ENCODE data around the gene APOL1. TPM values are rescaled to one million over a fixed set of nuclear protein-coding genes. Genes with fewer than 3 reads are reported as not detected.

Gene APOL1
- total and polyA plus RNA-seq, 2 of the 13 experiments (the other 11 are each of a cell fraction or from before 2014, with no cell fraction given), result 20.3 to 75.0 TPM

- POLR2A ChIA-PET, result no interaction called here
- no peak for ATAC-seq
- BruUV-seq (replicated peaks), result no TSS peak
Observed at GRCh38 chr22:36282328-36282831, 29.4 kb downstream of the APOL1 start.

GRCh38 chr22:36284171-36284571 is 31.2 kb downstream of the APOL1 start:
- Histone ChIP-seq H4K20me1 (ENCODE audit: insufficient read depth, low read length) (no peaks in the 10 kb centered on the region), H3K36me3 (replicated peaks in 1 of 2; ENCODE audit: control insufficient read depth in 1 of 2, insufficient read depth in 2 of 2, low read length in 2 of 2) (peaks cover 41 to 62% of the 10 kb centered on the region in 2 experiments), H3K79me2 (ENCODE audit: insufficient read depth, low read length) (no peaks in the 10 kb centered on the region), H3K9ac (ENCODE audit: insufficient read depth, low read depth, low read length) (no peak overlapping the region), H3K27ac (ENCODE audit: extremely low read length, insufficient read depth, low read length) (no peak overlapping the region), H3K27me3 (ENCODE audit: control insufficient read depth in 1 of 2, insufficient read depth in 2 of 2, low read length in 2 of 2) (no peaks in the 10 kb centered on the region), H3K4me3 (replicated peaks in 1 of 3; ENCODE audit: insufficient read depth in 1 of 3, low read depth in 2 of 3, low read length in 3 of 3) (no peak overlapping the region), H3K4me2 (ENCODE audit: low read depth, low read length) (no peak overlapping the region), H3K9me3 (ENCODE audit: low read length) (no peaks in the 10 kb centered on the region), H2AFZ (ENCODE audit: low read length) (no peak overlapping the region), H3K4me1 (ENCODE audit: insufficient read depth, low read length) (peaks cover 14% of the 10 kb centered on the region)
- no TSS peak for BruUV-seq (replicated peaks)
- intact Hi-C loops (cut with micrococcal nuclease; ENCODE audit: unreplicated experiment), result no loop called here
- WGBS (ENCODE audit: low lambda C conversion rate), result 98% methylated on average over 20 of the region's 24 CpGs
- no peak for ATAC-seq
- no peak for FAIRE-seq
- ChIA-PET POLR2A (no interaction called here), CTCF (ENCODE audit: low intra/inter-chr PET ratio, low total read pairs) (no interaction called here)
- TF ChIP-seq SMARCE1 (IDR thresholded peaks at IDR 0.05; ENCODE audit: borderline replicate concordance) (no peak), ZNF768 (CRISPR knock-in tag; IDR thresholded peaks at IDR 0.05) (0 out of 2 replicates have a peak, but pooled peaks have one; percentile 15), ELK4 (CRISPR knock-in tag; IDR thresholded peaks at IDR 0.05; ENCODE audit: borderline replicate concordance) (no peak), CTCF (CRISPR knock-in tag; IDR thresholded peaks at IDR 0.05) (no peak), THAP11 (CRISPR knock-in tag; IDR thresholded peaks at IDR 0.05) (no peak), BCL6 (CRISPR knock-in tag; IDR thresholded peaks at IDR 0.05) (no peak), ZNF543 (CRISPR knock-in tag; IDR thresholded peaks at IDR 0.05) (no peak), AGO2 (optimal IDR thresholded peaks at IDR 0.05; ENCODE audit: low read depth, low read length) (peak; percentile 80), ZNF234 (CRISPR knock-in tag; conservative IDR thresholded peaks at IDR 0.05) (no peak)
- no peak for DNase-seq (ENCODE audit: low spot score)
- in situ Hi-C loops (cut with HindIII; ENCODE audit: extremely low pct_ligation_motif_present, low pct_unique_long_range_greater_than_20kb), result loop anchor here (10.0 kb wide), 1 partner anchor 49 kb away; the partner anchor contains the start of gene APOL2

More at GRCh38 chr22:36282328-36282831, 29.4 kb downstream of the APOL1 start:
- no peak for TF ChIP-seq RELA (CRISPR knock-in tag; IDR thresholded peaks at IDR 0.05)
- CTCF ChIA-PET (ENCODE audit: low intra/inter-chr PET ratio, low total read pairs), result no interaction called here
- intact Hi-C loops (cut with micrococcal nuclease; ENCODE audit: unreplicated experiment), result no loop called here
- no peaks in the 10 kb centered on the region for H3K9me3 ChIP-seq (ENCODE audit: low read length)
- no peaks in the 10 kb centered on the region for H3K79me2 ChIP-seq (ENCODE audit: insufficient read depth, low read length)
- 98% methylated on average over 24 of the region's 24 CpGs for WGBS (ENCODE audit: low lambda C conversion rate)
- H3K9ac ChIP-seq (ENCODE audit: insufficient read depth, low read depth, low read length), result no peak overlapping the region
- H3K27me3 ChIP-seq (ENCODE audit: control insufficient read depth in 1 of 2, insufficient read depth in 2 of 2, low read length in 2 of 2), result no peaks in the 10 kb centered on the region
- H3K4me2 ChIP-seq (ENCODE audit: low read depth, low read length), result no peak overlapping the region
- H3K4me1 ChIP-seq (ENCODE audit: insufficient read depth, low read length), result peaks cover 32% of the 10 kb centered on the region
- in situ Hi-C loops (cut with HindIII; ENCODE audit: extremely low pct_ligation_motif_present, low pct_unique_long_range_greater_than_20kb), result loop anchor here (10.0 kb wide), 1 partner anchor 48 kb away; the partner anchor contains the start of gene APOL2
- no peaks in the 10 kb centered on the region for H4K20me1 ChIP-seq (ENCODE audit: insufficient read depth, low read length)
- no peak overlapping the region for H2AFZ ChIP-seq (ENCODE audit: low read length)
- no peak for FAIRE-seq
- peaks cover 28 to 46% of the 10 kb centered on the region in 2 experiments for H3K36me3 ChIP-seq (replicated peaks in 1 of 2; ENCODE audit: control insufficient read depth in 1 of 2, insufficient read depth in 2 of 2, low read length in 2 of 2)
- H3K27ac ChIP-seq (ENCODE audit: extremely low read length, insufficient read depth, low read length), result no peak overlapping the region
- no peak overlapping the region for H3K4me3 ChIP-seq (replicated peaks in 1 of 3; ENCODE audit: insufficient read depth in 1 of 3, low read depth in 2 of 3, low read length in 3 of 3)
- DNase-seq (ENCODE audit: low spot score), result no peak
